Thymus (tissue), 11 donors: ENCODE measurements around the gene RALGAPB. TPM values are rescaled to one million over a fixed set of nuclear protein-coding genes. Genes with fewer than 3 reads are reported as not detected.

Experiments
- DNase-seq, 9 donors: peaks; one replicate each; pipeline ENCODE4 v3.0.0-alpha.2; 2013; ENCODE audit warnings: low spot score in 9 of 9, low read depth in 6 of 9, missing footprints in 1 of 9
- H3K27ac ChIP-seq, 2 donors: one replicate each; pipeline ENCODE4 v1.5.1; 2013; ENCODE audit warnings: control low read depth in 1 of 2, low read depth in 1 of 2, low read length in 1 of 2, mild to moderate bottlenecking in 1 of 2, moderate library complexity in 1 of 2
- H3K27me3 ChIP-seq, 2 donors: one replicate each; pipeline ENCODE4 v1.5.1; 2013; ENCODE audit warnings: low read length in 1 of 2; ENCODE audit not compliant: control insufficient read depth in 2 of 2, insufficient read depth in 1 of 2
- H3K36me3 ChIP-seq, 2 donors: one replicate each; pipeline ENCODE4 v1.5.1; 2013; ENCODE audit warnings: low read length in 1 of 2, mild to moderate bottlenecking in 1 of 2, moderate library complexity in 1 of 2; ENCODE audit not compliant: control insufficient read depth in 2 of 2, insufficient read depth in 2 of 2
- H3K4me1 ChIP-seq, 2 donors: one replicate each; pipeline ENCODE4 v1.5.1; 2013; ENCODE audit warnings: low read length in 2 of 2; ENCODE audit not compliant: control insufficient read depth in 2 of 2, insufficient read depth in 2 of 2
- H3K4me3 ChIP-seq, 2 donors: one replicate each; pipeline ENCODE4 v1.5.1; 2013; ENCODE audit warnings: low read length in 2 of 2, control low read depth in 1 of 2, mild to moderate bottlenecking in 1 of 2
- H3K9me3 ChIP-seq, 2 donors: one replicate each; pipeline ENCODE4 v1.5.1; 2013; ENCODE audit warnings: low read length in 1 of 2, mild to moderate bottlenecking in 1 of 2; ENCODE audit not compliant: control insufficient read depth in 2 of 2, insufficient read depth in 1 of 2
- WGBS: extraction: QIAGEN DNeasy Blood & Tissue Kit; methylation state at CpG from one replicate; pipeline ENCODE4 v1.1.7; 2013; 5-methylcytosine and 5-hydroxymethylcytosine counted together
- polyA plus RNA-seq: library from polyadenylated mRNA; stranded (reverse); fragments of 200-250 nt; gene quantifications from one replicate; pipeline ENCODE4 v1.2.3, GENCODE V29; 2013
- total RNA-seq: library from RNA; stranded (reverse); fragments of 120-200 nt; gene quantifications from one replicate; pipeline ENCODE4 v1.2.4, GENCODE V29; 2013
- donor health status: healthy.

The RALGAPB gene
- total and polyA plus RNA-seq, 2 donors, result 14.4 to 15.2 TPM

DNA sequence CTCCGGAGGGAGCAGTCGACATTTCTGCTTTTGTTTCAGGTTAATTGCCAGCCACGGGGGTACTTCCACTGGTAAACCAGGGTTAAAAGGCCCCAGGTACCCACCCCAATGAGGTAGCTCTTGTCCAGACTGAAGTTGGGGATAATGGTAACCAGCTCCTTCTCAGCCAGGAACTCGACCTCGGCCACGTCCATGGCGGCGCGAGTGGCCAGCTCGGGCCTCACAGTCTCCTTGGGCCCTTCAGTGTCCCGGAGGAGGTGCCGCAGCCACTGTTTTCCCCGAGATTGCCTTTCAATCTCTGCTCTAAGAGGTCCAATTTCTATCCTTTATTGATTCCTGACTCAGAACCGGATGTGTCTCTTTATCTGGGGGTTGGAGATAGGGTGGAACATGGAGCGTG is 142.6 kb downstream of the RALGAPB start:
- Histone ChIP-seq H3K4me1 (no peaks in the 10 kb centered on the region), H3K4me3 (no peak overlapping the region), H3K36me3 (no peaks in the 10 kb centered on the region), H3K27ac (no peak overlapping the region), H3K9me3 (no peaks in the 10 kb centered on the region), H3K27me3 (peaks cover 0 to 2% of the 10 kb centered on the region in 2 donors)
- WGBS, result 93% methylated on average over 15 of the region's 15 CpGs
- no peak for DNase-seq

DNA sequence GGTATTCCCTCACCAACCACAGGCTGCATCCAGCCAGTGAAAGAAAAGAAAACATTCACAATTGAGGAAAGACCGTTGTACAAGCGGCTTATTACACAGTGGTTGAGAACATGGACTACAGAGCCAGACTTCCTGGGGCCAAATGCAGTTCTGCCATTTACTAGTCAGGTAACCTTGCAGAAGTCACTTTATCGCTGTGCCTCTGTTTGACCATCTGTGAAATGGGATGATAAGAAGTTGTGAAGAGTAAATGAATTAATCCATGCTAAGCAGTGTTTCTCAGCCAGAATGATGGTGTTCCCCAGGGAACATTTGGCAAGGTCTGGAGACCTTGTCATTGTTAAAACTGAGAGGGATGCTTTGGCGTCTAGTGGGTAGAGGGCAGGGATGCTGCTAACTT is 143.8 kb downstream of the RALGAPB start:
- H3K27ac ChIP-seq, result no peak overlapping the region
- H3K27me3 ChIP-seq, result peaks cover 0 to 7% of the 10 kb centered on the region in 2 donors
- no peaks in the 10 kb centered on the region for H3K36me3 ChIP-seq
- DNase-seq, result no peak
- H3K4me3 ChIP-seq, result no peak overlapping the region
- H3K4me1 ChIP-seq, result no peaks in the 10 kb centered on the region
- H3K9me3 ChIP-seq, result no peaks in the 10 kb centered on the region
- 91% methylated on average over 4 of the region's 4 CpGs for WGBS

DNA sequence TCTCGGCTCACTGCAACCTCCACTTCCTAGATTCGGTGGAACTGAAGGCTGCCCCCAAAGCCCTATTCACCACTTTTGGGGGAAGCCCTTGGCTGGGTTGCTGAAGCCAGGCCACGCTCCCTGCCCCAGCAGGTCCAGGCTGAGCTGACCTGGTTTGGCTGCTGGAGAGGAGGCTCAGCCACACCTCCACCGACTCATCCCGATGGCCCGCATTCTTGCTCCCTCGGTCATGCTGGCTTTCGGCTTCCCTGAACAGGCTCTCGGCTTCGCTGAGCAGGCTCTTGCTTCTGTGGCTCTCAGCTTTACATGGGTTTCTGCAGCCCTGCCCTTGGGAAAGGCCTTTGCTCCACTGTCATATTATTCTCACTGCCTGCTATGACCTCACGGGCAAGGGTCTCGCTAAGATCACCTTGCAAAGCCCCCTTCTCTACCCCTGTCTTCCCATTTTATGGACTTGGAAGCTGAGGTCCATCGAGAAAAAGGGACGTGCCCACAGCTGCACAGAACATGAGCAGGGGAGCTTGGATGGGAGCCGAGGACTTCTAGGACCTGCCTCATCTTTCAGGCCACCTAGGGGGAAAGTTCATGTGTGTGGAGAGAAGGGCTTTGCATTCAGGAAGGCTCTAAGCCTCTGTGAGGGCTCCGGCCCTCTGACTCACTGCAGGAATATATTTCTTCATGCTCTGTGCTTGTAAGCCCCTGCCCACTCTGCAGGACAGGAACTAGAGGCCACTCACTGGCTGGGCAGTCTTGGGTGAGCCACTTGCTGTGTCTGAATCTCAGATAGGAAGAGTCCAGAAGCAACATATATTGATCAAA is 144.6 kb downstream of the RALGAPB start:
- Histone ChIP-seq H3K4me3 (no peak overlapping the region), H3K27ac (no peak overlapping the region), H3K4me1 (no peaks in the 10 kb centered on the region), H3K27me3 (peaks cover 0 to 7% of the 10 kb centered on the region in 2 donors), H3K36me3 (no peaks in the 10 kb centered on the region), H3K9me3 (no peaks in the 10 kb centered on the region)
- no peak for DNase-seq
- WGBS, result 78% methylated on average over 16 of the region's 16 CpGs

DNA sequence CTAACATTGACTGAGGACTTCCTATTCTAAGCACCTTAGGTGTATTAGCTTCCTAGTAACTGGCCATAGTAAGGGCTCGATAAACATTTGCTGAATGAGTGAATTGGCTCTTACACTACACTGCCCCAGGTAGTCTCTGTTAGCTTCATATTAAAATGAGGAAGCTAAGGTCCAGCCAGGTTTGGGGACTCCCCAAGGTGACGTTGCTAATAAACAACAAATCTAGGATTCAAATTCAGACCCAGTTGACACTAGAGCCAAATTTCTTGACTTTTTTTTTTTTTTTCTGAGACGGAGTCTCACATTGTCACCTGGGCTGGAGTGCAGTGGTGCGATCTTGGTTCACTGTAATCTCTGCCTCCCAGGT is 145.2 kb downstream of the RALGAPB start:
- no peaks in the 10 kb centered on the region for H3K9me3 ChIP-seq
- WGBS, result 85% methylated on average over 4 of the region's 4 CpGs
- H3K27me3 ChIP-seq, result peaks cover 0 to 7% of the 10 kb centered on the region in 2 donors

DNA sequence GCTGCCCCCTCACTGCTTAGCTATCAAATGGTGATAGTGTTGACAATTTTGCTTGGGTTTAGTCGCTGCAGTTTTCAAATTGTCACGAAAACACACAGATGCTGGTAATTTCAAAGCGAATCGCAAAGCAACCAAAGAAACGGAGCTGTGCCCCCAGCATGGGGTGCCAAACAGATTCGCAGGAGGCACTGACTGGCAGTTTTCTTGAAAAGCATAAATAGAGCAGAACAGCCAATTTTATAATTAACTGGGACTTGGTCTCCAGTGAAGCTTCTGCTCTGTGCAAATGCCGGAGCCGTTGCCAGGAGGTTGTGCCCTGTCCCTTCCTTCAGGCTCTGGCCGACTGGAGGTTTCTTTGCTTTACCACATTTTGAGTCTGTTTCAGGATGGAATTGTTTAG is 147.8 kb downstream of the RALGAPB start:
- WGBS, result 69% methylated on average over 9 of the region's 9 CpGs
- no peak for DNase-seq
- no peak overlapping the region for H3K4me3 ChIP-seq
- no peak overlapping the region for H3K27ac ChIP-seq
- H3K4me1 ChIP-seq, result no peaks in the 10 kb centered on the region
- no peaks in the 10 kb centered on the region for H3K9me3 ChIP-seq
- H3K27me3 ChIP-seq, result peaks cover 0 to 10% of the 10 kb centered on the region in 2 donors
- no peaks in the 10 kb centered on the region for H3K36me3 ChIP-seq

More for the DNA sequence above, 145.2 kb downstream of the RALGAPB start:
- no peak overlapping the region for H3K27ac ChIP-seq
- H3K36me3 ChIP-seq, result no peaks in the 10 kb centered on the region
- H3K4me1 ChIP-seq, result no peaks in the 10 kb centered on the region
- H3K4me3 ChIP-seq, result no peak overlapping the region
- DNase-seq, result no peak

DNA sequence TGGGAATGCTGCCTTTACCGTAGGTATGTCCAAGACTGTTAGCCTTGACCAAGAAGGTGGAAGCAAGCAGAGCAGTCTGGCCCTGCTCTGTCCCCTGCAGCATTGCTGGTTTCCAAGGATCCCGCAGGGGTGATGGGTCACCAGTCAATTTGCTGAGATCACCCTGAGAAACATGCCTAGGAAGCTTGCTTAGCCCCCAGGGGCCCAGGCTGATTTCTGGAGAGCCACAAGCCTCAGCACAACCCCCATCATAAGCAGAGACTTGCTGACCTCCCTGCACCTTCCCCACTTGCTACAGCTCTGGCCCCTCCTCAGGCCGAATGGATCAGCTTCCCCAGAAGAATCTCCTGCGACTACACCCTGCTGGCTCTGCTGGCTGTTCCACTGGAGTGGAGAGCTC is 150.4 kb downstream of the RALGAPB start:
- WGBS, result 80% methylated on average over 4 of the region's 4 CpGs
- DNase-seq, result no peak
- Histone ChIP-seq H3K27ac (no peak overlapping the region), H3K4me3 (no peak overlapping the region), H3K4me1 (no peaks in the 10 kb centered on the region), H3K36me3 (no peaks in the 10 kb centered on the region), H3K9me3 (no peaks in the 10 kb centered on the region), H3K27me3 (peaks cover 0 to 10% of the 10 kb centered on the region in 2 donors)

DNA sequence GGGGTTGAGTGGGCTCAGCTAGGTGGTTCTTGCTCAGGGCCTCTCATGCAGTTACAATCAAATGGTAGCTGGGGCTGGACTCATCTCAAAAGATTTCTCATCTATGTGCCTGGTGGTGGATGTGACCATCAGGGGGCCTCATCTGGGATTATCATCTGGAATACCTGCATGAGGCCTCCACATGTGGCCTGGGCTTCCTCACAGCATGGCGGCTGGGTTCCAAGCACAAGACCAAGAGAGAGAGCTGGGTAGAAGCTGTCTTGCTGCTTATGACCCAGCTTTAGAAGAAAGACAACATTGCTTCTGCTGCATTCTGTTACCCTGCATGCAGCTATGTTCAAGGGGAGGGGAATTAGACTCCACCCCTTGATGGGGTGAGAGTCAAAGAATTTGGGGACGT is 151.4 kb downstream of the RALGAPB start:
- H3K4me3 ChIP-seq, result no peak overlapping the region
- no peak overlapping the region for H3K27ac ChIP-seq
- peaks cover 0 to 10% of the 10 kb centered on the region in 2 donors for H3K27me3 ChIP-seq
- H3K4me1 ChIP-seq, result no peaks in the 10 kb centered on the region
- no peaks in the 10 kb centered on the region for H3K9me3 ChIP-seq
- no peaks in the 10 kb centered on the region for H3K36me3 ChIP-seq
- no peak for DNase-seq
- 69% methylated on average over 2 of the region's 2 CpGs for WGBS

DNA sequence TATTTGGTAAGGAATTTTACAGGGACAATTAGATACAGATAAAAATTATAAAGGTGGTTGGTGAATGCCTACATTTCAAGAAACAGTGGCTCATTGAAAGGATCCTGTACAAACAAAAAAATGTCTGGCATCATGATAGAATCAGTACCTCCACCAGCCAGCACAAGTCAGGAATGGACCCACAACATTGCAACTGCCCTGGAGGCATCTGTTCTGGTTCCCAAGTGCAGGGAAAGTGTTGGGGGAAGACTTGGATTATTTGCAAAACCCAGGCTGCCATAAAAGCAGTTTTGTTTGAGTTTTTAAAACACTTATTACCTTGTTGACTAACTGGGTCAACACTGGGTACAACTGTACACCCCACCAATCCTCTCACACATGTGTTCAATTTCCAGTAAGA is 153.3 kb downstream of the RALGAPB start:
- no peaks in the 10 kb centered on the region for H3K4me1 ChIP-seq
- H3K27me3 ChIP-seq, result peaks cover 0 to 3% of the 10 kb centered on the region in 2 donors
- no peaks in the 10 kb centered on the region for H3K9me3 ChIP-seq
- no peak for DNase-seq
- no peak overlapping the region for H3K27ac ChIP-seq
- no peaks in the 10 kb centered on the region for H3K36me3 ChIP-seq
- no peak overlapping the region for H3K4me3 ChIP-seq

DNA sequence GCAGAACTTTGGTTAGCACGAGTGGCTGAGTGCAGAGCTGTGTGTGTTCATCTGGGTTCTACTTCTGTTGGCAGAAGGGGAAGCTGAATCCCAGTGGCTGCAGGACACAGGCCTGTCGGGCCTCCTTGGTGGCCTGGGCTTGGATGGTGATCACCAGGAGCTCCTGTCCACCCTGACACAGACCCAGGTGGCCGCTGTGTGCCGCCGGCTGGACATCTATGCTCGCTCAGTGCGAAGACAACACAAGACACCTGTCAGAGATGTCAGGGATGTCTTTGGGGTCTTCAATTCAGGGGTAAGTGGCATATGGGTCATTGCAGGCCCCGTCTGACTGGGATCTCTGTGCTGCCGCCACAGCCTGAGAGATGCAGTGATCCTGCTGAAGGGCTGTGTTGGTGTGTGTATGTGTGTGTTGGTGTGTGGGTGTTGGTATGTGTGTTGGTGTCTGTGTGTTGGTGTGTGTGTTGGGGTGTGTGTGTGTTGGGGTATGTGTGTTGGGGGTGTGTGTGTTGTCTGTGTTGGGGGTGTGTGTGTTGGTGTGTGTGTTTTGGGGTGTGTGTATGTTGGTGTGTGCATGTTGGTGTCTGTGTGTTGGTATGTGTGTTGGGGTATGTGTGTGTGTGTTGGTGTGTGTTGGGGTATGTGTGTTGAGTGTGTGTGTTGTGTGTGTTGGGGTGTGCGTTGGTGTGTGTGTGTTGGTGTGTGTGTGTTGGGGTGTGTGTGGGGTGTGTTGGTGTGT is 154.4 kb downstream of the RALGAPB start:
- Histone ChIP-seq H3K4me3 (no peak overlapping the region), H3K27me3 (peaks cover 0 to 2% of the 10 kb centered on the region in 2 donors), H3K27ac (no peak overlapping the region), H3K36me3 (no peaks in the 10 kb centered on the region), H3K9me3 (no peaks in the 10 kb centered on the region), H3K4me1 (no peaks in the 10 kb centered on the region)
- 90% methylated on average over 10 of the region's 10 CpGs for WGBS
- DNase-seq, result no peak
